GM23248 (cell line): ENCODE results near the gene ZNF579. TPM values are rescaled to one million over a fixed set of nuclear protein-coding genes. Genes with fewer than 3 reads are reported as not detected.

Source experiments
- DNase-seq: peaks from one replicate; pipeline ENCODE4 v3.0.0-alpha.2; 2015
- H2AFZ ChIP-seq: fragments of 200-600 bp; sonication (generic); 2 replicates; pipeline ENCODE4 v1.6.1; 2016; ENCODE audit warnings: antibody characterized with exemption
- H3F3A ChIP-seq: fragments of 200-600 bp; sonication (generic); 2 replicates; pipeline ENCODE4 v1.6.1; 2016; ENCODE audit warnings: mild to moderate bottlenecking, antibody characterized with exemption, mixed run types; ENCODE audit not compliant: insufficient read depth
- H3K27ac ChIP-seq: fragments of 200-600 bp; sonication (generic); 2 replicates; pipeline ENCODE4 v1.5.1; 2016; ENCODE audit warnings: mild to moderate bottlenecking
- H3K27me3 ChIP-seq: fragments of 200-600 bp; sonication (generic); replicated peaks from 2 replicates; pipeline ENCODE4 v1.6.1; 2016; ENCODE audit warnings: mild to moderate bottlenecking; ENCODE audit not compliant: insufficient read depth
- H3K36me3 ChIP-seq: fragments of 200-600 bp; sonication (generic); 2 replicates; pipeline ENCODE4 v1.6.1; 2016; ENCODE audit warnings: low read depth, mild to moderate bottlenecking
- H3K4me1 ChIP-seq: fragments of 200-600 bp; sonication (generic); 2 replicates; pipeline ENCODE4 v1.6.1; 2016; ENCODE audit warnings: mild to moderate bottlenecking; ENCODE audit not compliant: insufficient read depth
- H3K4me2 ChIP-seq: fragments of 200-600 bp; sonication (generic); one replicate; pipeline ENCODE4 v1.6.1; 2016; ENCODE audit warnings: mild to moderate bottlenecking; ENCODE audit not compliant: unreplicated experiment
- H3K4me3 ChIP-seq: fragments of 200-600 bp; sonication (generic); 2 replicates; pipeline ENCODE4 v1.5.1; 2016; ENCODE audit warnings: mild to moderate bottlenecking
- H3K79me2 ChIP-seq: fragments of 200-600 bp; sonication (generic); 2 replicates; pipeline ENCODE4 v1.6.1; 2016; ENCODE audit warnings: mild to moderate bottlenecking; ENCODE audit not compliant: insufficient read depth
- H3K9ac ChIP-seq: fragments of 200-600 bp; sonication (generic); 2 replicates; pipeline ENCODE4 v1.6.1; 2016; ENCODE audit warnings: mild to moderate bottlenecking
- H3K9me2 ChIP-seq: fragments of 200-600 bp; sonication (generic); 2 replicates; pipeline ENCODE4 v1.6.1; 2016; ENCODE audit warnings: mixed run types, mild to moderate bottlenecking, moderate library complexity; ENCODE audit not compliant: insufficient read depth
- H3K9me3 ChIP-seq: fragments of 200-600 bp; sonication (generic); one replicate; pipeline ENCODE4 v1.6.1; 2017; ENCODE audit warnings: low read depth
- H4K20me1 ChIP-seq: fragments of 200-600 bp; sonication (generic); 2 replicates; pipeline ENCODE4 v1.6.0; 2016; ENCODE audit not compliant: insufficient read depth
- EZH2 ChIP-seq: fragments of 200-600 bp; sonication (generic); IDR thresholded peaks from 2 replicates; pipeline ENCODE4 v1.6.1; 2018; ENCODE audit warnings: antibody characterized with exemption, mild to moderate bottlenecking; ENCODE audit not compliant: insufficient read depth, poor library complexity, severe bottlenecking
- EZH2phosphoT487 ChIP-seq: fragments of 200-600 bp; sonication (generic); IDR thresholded peaks from 2 replicates; pipeline ENCODE4 v1.6.1; 2018; ENCODE audit warnings: antibody characterized with exemption, moderate library complexity, mild to moderate bottlenecking, low read depth; ENCODE audit not compliant: insufficient read depth
- WGBS, 2 experiments: methylation state at CpG; one replicate each; pipeline ENCODE4 v1.1.6; 2015 to 2017; ENCODE audit warnings: low lambda C conversion rate in 2 of 2, low coverage in 1 of 2; ENCODE audit errors: missing lambda C conversion rate in 2 of 2; 5-methylcytosine and 5-hydroxymethylcytosine counted together
- in situ Hi-C: fragments of 300-500 bp; cut with MboI; formaldehyde crosslinking; loops from 2 replicates; pipeline ENCODE4 v1.15.0; 2020
- polyA plus RNA-seq: library from polyadenylated mRNA; unstranded; fragments of >200 nt; fragmentation: Nextera tagmentation; extraction: Ambion mirVana; gene quantifications from 2 replicates; pipeline ENCODE4 v1.2.1, GENCODE V29; 2016
- total RNA-seq: library from RNA; depleted of rRNA; stranded (reverse); fragments of >200 nt; shearing (Covaris generic); gene quantifications from 2 replicates; pipeline ENCODE4 v1.2.3, GENCODE V29; 2014

The ZNF579 gene
- total and polyA plus RNA-seq, 2 experiments from 2014 or later = 1.8 to 7.9 TPM

- WGBS, 2 experiments = 35 to 40% methylated on average over 12 to 13 of the region's 13 CpGs
- no peak overlapping the region for H3K4me3 ChIP-seq
- DNase-seq = peak; percentile 28
- no peaks in the 10 kb centered on the region for H3K9me3 ChIP-seq
- peak overlapping the region; percentile 32 for H2AFZ ChIP-seq
- H4K20me1 ChIP-seq = no peaks in the 10 kb centered on the region
- peak overlapping the region; percentile 20 for H3K4me2 ChIP-seq
- no peaks in the 10 kb centered on the region for H3K79me2 ChIP-seq
- peaks cover 5% of the 10 kb centered on the region for H3F3A ChIP-seq
- no peaks in the 10 kb centered on the region for H3K9me2 ChIP-seq
- H3K36me3 ChIP-seq = no peaks in the 10 kb centered on the region
- TF ChIP-seq EZH2phosphoT487 = no peak
- no peak for TF ChIP-seq EZH2
- H3K27me3 ChIP-seq = no peaks in the 10 kb centered on the region
- H3K4me1 ChIP-seq = peaks cover 5% of the 10 kb centered on the region; the same call in 1 of the 2 replicates
- peak overlapping the region; percentile 46 for H3K27ac ChIP-seq
- H3K9ac ChIP-seq = 0 out of 2 replicates have a peak overlapping the region, but pooled peaks have one; percentile 5
- in situ Hi-C loops = no loop called here
Observed at GRCh38 chr19:55553217-55554182, 27.1 kb downstream of the ZNF579 start.

GRCh38 chr19:55552620-55553019, 28.0 kb downstream of the ZNF579 start:
- no peaks in the 10 kb centered on the region for H4K20me1 ChIP-seq
- peak; percentile 76 for DNase-seq
- H3K9ac ChIP-seq = no peak overlapping the region
- H3K27ac ChIP-seq = peak overlapping the region; percentile 46
- peaks cover 13% of the 10 kb centered on the region for H3F3A ChIP-seq
- in situ Hi-C loops = no loop called here
- H3K79me2 ChIP-seq = no peaks in the 10 kb centered on the region
- TF ChIP-seq EZH2phosphoT487 = no peak
- no peak for TF ChIP-seq EZH2
- H3K4me1 ChIP-seq = peaks cover 7% of the 10 kb centered on the region
- WGBS, 2 experiments = 44 to 52% methylated on average over 13 of the region's 13 CpGs
- no peaks in the 10 kb centered on the region for H3K9me3 ChIP-seq
- no peak overlapping the region for H3K4me3 ChIP-seq
- no peaks in the 10 kb centered on the region for H3K27me3 ChIP-seq
- peak overlapping the region; percentile 32; the same call in 1 of the 2 replicates for H2AFZ ChIP-seq
- H3K9me2 ChIP-seq = no peaks in the 10 kb centered on the region
- H3K4me2 ChIP-seq = peak overlapping the region; percentile 20
- H3K36me3 ChIP-seq = no peaks in the 10 kb centered on the region

GRCh38 chr19:55552206-55552605, 28.4 kb downstream of the ZNF579 start:
- in situ Hi-C loops = no loop called here

GRCh38 chr19:55550321-55550650, 30.4 kb downstream of the ZNF579 start:
- Histone ChIP-seq H3K4me2 (peak overlapping the region; percentile 71), H3K27ac (peak overlapping the region; percentile 82), H3K27me3 (no peaks in the 10 kb centered on the region), H3K4me3 (peak overlapping the region; percentile 43), H3K9me2 (no peaks in the 10 kb centered on the region), H3K36me3 (no peaks in the 10 kb centered on the region), H2AFZ (peak overlapping the region; percentile 66), H3K79me2 (no peaks in the 10 kb centered on the region), H3F3A (peaks cover 15% of the 10 kb centered on the region), H4K20me1 (no peaks in the 10 kb centered on the region), H3K9ac (peak overlapping the region; percentile 74), H3K4me1 (peaks cover 20% of the 10 kb centered on the region), H3K9me3 (no peaks in the 10 kb centered on the region)
- in situ Hi-C loops = no loop called here
- no peak for DNase-seq
- TF ChIP-seq EZH2 = no peak
- 20 to 32% methylated on average over 7 of the region's 7 CpGs for WGBS, 2 experiments

More at GRCh38 chr19:55552206-55552605, 28.4 kb downstream of the ZNF579 start:
- H3K27ac ChIP-seq = peak overlapping the region; percentile 46
- no peak for DNase-seq
- peaks cover 11% of the 10 kb centered on the region for H3K4me1 ChIP-seq
- no peaks in the 10 kb centered on the region for H3K36me3 ChIP-seq
- TF ChIP-seq EZH2phosphoT487 (no peak), EZH2 (no peak)
- no peaks in the 10 kb centered on the region for H3K9me3 ChIP-seq
- no peaks in the 10 kb centered on the region for H4K20me1 ChIP-seq
- H3K79me2 ChIP-seq = no peaks in the 10 kb centered on the region
- no peak overlapping the region for H3K4me3 ChIP-seq
- H3F3A ChIP-seq = peaks cover 15% of the 10 kb centered on the region
- no peaks in the 10 kb centered on the region for H3K9me2 ChIP-seq
- no peaks in the 10 kb centered on the region for H3K27me3 ChIP-seq
- no peak overlapping the region for H2AFZ ChIP-seq
- 80 to 84% methylated on average over 5 of the region's 5 CpGs for WGBS, 2 experiments
- peak overlapping the region; percentile 20 for H3K4me2 ChIP-seq
- H3K9ac ChIP-seq = no peak overlapping the region
